ENCODE results near the gene LRRC74B.

Gene LRRC74B

GRCh38 chr22:21087119-21087518, 41.4 kb downstream of the LRRC74B start:
- no peak for TF ChIP-seq CTCF (IDR thresholded peaks at IDR 0.05)

GRCh38 chr22:21092797-21093554, 47.2 kb downstream of the LRRC74B start:
- TF ChIP-seq CTCF (IDR thresholded peaks at IDR 0.05), result no peak

GRCh38 chr22:21094911-21095772, 49.4 kb downstream of the LRRC74B start:
- TF ChIP-seq CTCF (IDR thresholded peaks at IDR 0.05), result no peak

- TF ChIP-seq CTCF (IDR thresholded peaks at IDR 0.05), result no peak
These were observed 50.0 kb downstream of the LRRC74B start for GRCh38 chr22:21095773-21096107.

- no peak for TF ChIP-seq CTCF (IDR thresholded peaks at IDR 0.05)
These were observed 52.4 kb downstream of the LRRC74B start for GRCh38 chr22:21098099-21098671.

- TF ChIP-seq CTCF (IDR thresholded peaks at IDR 0.05), result no peak
These were observed 53.8 kb downstream of the LRRC74B start for GRCh38 chr22:21099578-21099977.

- TF ChIP-seq CTCF (IDR thresholded peaks at IDR 0.05), result no peak
These were observed 54.6 kb downstream of the LRRC74B start for GRCh38 chr22:21100149-21101032.
